Smooth muscle cell (in vitro differentiated cells): Measurements from ENCODE around the gene BRI3. TPM values are rescaled to one million over a fixed set of nuclear protein-coding genes. Genes with fewer than 3 reads are reported as not detected.

Experiments used
- DNase-seq: peaks from one replicate; lab custom pipeline; 2025; ENCODE audit not compliant: unreplicated experiment; lab: John Stamatoyannopoulos, UW
- H2AFZ ChIP-seq: fragments of 200-600 bp; sonication (generic); 2 replicates; pipeline ENCODE4 v1.6.0; 2016; ENCODE audit warnings: antibody characterized with exemption, low read depth, mild to moderate bottlenecking
- H3F3A ChIP-seq: fragments of 200-600 bp; sonication (generic); 2 replicates; pipeline ENCODE4 v1.6.0; 2017; ENCODE audit warnings: antibody characterized with exemption, low read depth
- H3K27ac ChIP-seq: fragments of 200-600 bp; sonication (generic); 2 replicates; pipeline ENCODE4 v1.5.1; 2016; ENCODE audit warnings: low read depth, mild to moderate bottlenecking
- H3K27me3 ChIP-seq: fragments of 200-600 bp; sonication (generic); 2 replicates; pipeline ENCODE4 v1.6.1; 2016; ENCODE audit warnings: low read depth, mild to moderate bottlenecking
- H3K36me3 ChIP-seq: fragments of 200-600 bp; sonication (generic); 2 replicates; pipeline ENCODE4 v1.5.1; 2016; ENCODE audit warnings: low read depth
- H3K4me1 ChIP-seq: fragments of 200-600 bp; sonication (generic); 2 replicates; pipeline ENCODE4 v1.5.1; 2016; ENCODE audit warnings: low read depth
- H3K4me2 ChIP-seq: fragments of 200-600 bp; sonication (generic); 2 replicates; pipeline ENCODE4 v1.6.0; 2016; ENCODE audit warnings: mild to moderate bottlenecking
- H3K4me3 ChIP-seq: fragments of 200-600 bp; sonication (generic); 2 replicates; pipeline ENCODE4 v1.5.1; 2016; ENCODE audit warnings: mild to moderate bottlenecking
- H3K79me2 ChIP-seq: fragments of 200-600 bp; sonication (generic); 2 replicates; pipeline ENCODE4 v1.6.0; 2016; ENCODE audit warnings: low read depth, mild to moderate bottlenecking
- H3K9ac ChIP-seq: fragments of 200-600 bp; sonication (generic); 2 replicates; pipeline ENCODE4 v1.6.0; 2016; ENCODE audit warnings: low read depth
- H3K9me3 ChIP-seq: fragments of 200-600 bp; sonication (generic); replicated peaks from 2 replicates; pipeline ENCODE4 v1.5.1; 2016; ENCODE audit warnings: low read depth
- H4K20me1 ChIP-seq: fragments of 200-600 bp; sonication (generic); 2 replicates; pipeline ENCODE4 v1.6.0; 2016; ENCODE audit warnings: low read depth
- CTCF ChIP-seq: fragments of 200-600 bp; sonication (generic); IDR thresholded peaks from 2 replicates; pipeline ENCODE4 v1.5.1; 2017; ENCODE audit warnings: borderline replicate concordance, mild to moderate bottlenecking, antibody characterized with exemption; ENCODE audit not compliant: insufficient read depth, poor library complexity, severe bottlenecking
- WGBS: methylation state at CpG from one replicate; pipeline ENCODE4 v1.1.7; 2016; ENCODE audit warnings: low lambda C conversion rate; 5-methylcytosine and 5-hydroxymethylcytosine counted together
- polyA plus RNA-seq: library from polyadenylated mRNA; unstranded; fragments of >200 nt; fragmentation: Nextera tagmentation; extraction: Ambion mirVana; gene quantifications from 2 replicates; pipeline ENCODE4 v1.2.1, GENCODE V29; 2016
- total RNA-seq: library from RNA; depleted of rRNA; stranded (reverse); fragments of >200 nt; gene quantifications from 2 replicates; pipeline ENCODE4 v1.2.3, GENCODE V29; 2014

BRI3 gene
- total and polyA plus RNA-seq, 2 experiments from 2014 or later = 70.1 to 83.0 TPM

- H4K20me1 ChIP-seq = peaks cover 62% of the 10 kb centered on the region
- peaks cover 53% of the 10 kb centered on the region for H3K4me1 ChIP-seq
- DNase-seq = no peak
These were observed 1.8 kb downstream of the BRI3 start for GRCh38 chr7:98283127-98283886.

GRCh38 chr7:98283887-98284222, 2.4 kb downstream of the BRI3 start:
- Histone ChIP-seq H3K4me2 (peak overlapping the region; percentile 100), H3K4me1 (peaks cover 53% of the 10 kb centered on the region), H2AFZ (no peak overlapping the region), H3K27me3 (no peaks in the 10 kb centered on the region), H3K9me3 (no peaks in the 10 kb centered on the region), H3K36me3 (no peaks in the 10 kb centered on the region), H3K9ac (peak overlapping the region; percentile 97), H3K27ac (peak overlapping the region; percentile 81), H4K20me1 (peaks cover 67% of the 10 kb centered on the region), H3K4me3 (peak overlapping the region; percentile 96), H3K79me2 (peaks cover 69% of the 10 kb centered on the region), H3F3A (peaks cover 4% of the 10 kb centered on the region)
- 91% methylated on average over 8 of the region's 8 CpGs for WGBS
- no peak for DNase-seq
- no peak for TF ChIP-seq CTCF

More at GRCh38 chr7:98283127-98283886, 1.8 kb downstream of the BRI3 start:
- Histone ChIP-seq H3K9me3 (no peaks in the 10 kb centered on the region), H2AFZ (no peak overlapping the region), H3F3A (peaks cover 4% of the 10 kb centered on the region), H3K36me3 (no peaks in the 10 kb centered on the region), H3K27me3 (no peaks in the 10 kb centered on the region), H3K4me2 (peak overlapping the region; percentile 100), H3K4me3 (peak overlapping the region; percentile 96), H3K79me2 (peaks cover 63% of the 10 kb centered on the region), H3K9ac (peak overlapping the region; percentile 97), H3K27ac (peak overlapping the region; percentile 81)
- TF ChIP-seq CTCF = no peak
- 73% methylated on average over 19 of the region's 19 CpGs for WGBS

- H3F3A ChIP-seq = peaks cover 4% of the 10 kb centered on the region
- H3K4me3 ChIP-seq = peak overlapping the region; percentile 96
- peaks cover 75% of the 10 kb centered on the region for H3K79me2 ChIP-seq
- WGBS = 45% methylated on average over 14 of the region's 20 CpGs
- peak overlapping the region; percentile 97 for H3K9ac ChIP-seq
- H3K4me2 ChIP-seq = peak overlapping the region; percentile 100
- peaks cover 53% of the 10 kb centered on the region for H3K4me1 ChIP-seq
- no peaks in the 10 kb centered on the region for H3K27me3 ChIP-seq
- DNase-seq = peak; percentile 22
- H4K20me1 ChIP-seq = peaks cover 74% of the 10 kb centered on the region
- no peaks in the 10 kb centered on the region for H3K9me3 ChIP-seq
- no peak for TF ChIP-seq CTCF
- H3K36me3 ChIP-seq = no peaks in the 10 kb centered on the region
- H3K27ac ChIP-seq = peak overlapping the region; percentile 81
- no peak overlapping the region for H2AFZ ChIP-seq
These were observed 3.0 kb downstream of the BRI3 start for GRCh38 chr7:98284335-98285036.
